ENCODE data around the gene TSC22D4. TPM values are rescaled to one million over a fixed set of nuclear protein-coding genes. Genes with fewer than 3 reads are reported as not detected.

TSC22D4 gene
- total RNA-seq, 2 experiments from 2014 or later: 34.6 to 36.5 TPM

DNA sequence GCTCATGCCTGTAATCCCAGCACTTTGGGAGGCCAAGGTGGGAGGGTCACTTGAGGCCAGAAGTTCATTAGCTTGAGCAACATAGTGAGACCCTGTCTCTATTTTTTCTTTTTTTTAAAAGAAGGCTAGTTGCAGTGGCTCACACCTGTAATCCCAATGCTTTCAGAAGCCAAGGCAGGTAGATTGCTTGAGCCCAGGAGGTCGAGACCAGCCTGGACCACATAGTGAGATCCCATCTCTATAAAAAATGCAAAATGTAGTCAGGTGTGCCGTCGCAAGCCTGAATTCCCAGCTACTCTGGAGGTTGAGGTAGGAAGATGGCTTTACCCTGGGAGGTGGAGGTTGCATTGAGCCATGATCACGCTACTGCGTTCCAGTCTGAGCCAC is 12.2 kb upstream of the TSC22D4 start:
- H3K27me3 ChIP-seq (ENCODE audit: control insufficient read depth in 1 of 2, insufficient read depth in 2 of 2, low read length in 2 of 2): no peaks in the 10 kb centered on the region
- H3K27ac ChIP-seq (ENCODE audit: low read depth in 1 of 2, low read length in 2 of 2): no peak overlapping the region
- Mint-ChIP-seq H3K4me3 (no peak overlapping the region), H3K27ac (no peak overlapping the region), H3K27me3 (no peaks in the 10 kb centered on the region), H3K9me3 (no peaks in the 10 kb centered on the region), H3K4me1 (ENCODE audit: low read depth) (peaks cover 27% of the 10 kb centered on the region), H3K36me3 (ENCODE audit: low read depth) (no peaks in the 10 kb centered on the region)
- ChIA-PET CTCF (no interaction called here), POLR2A (no interaction called here)
- TF ChIP-seq, protein P1, sequence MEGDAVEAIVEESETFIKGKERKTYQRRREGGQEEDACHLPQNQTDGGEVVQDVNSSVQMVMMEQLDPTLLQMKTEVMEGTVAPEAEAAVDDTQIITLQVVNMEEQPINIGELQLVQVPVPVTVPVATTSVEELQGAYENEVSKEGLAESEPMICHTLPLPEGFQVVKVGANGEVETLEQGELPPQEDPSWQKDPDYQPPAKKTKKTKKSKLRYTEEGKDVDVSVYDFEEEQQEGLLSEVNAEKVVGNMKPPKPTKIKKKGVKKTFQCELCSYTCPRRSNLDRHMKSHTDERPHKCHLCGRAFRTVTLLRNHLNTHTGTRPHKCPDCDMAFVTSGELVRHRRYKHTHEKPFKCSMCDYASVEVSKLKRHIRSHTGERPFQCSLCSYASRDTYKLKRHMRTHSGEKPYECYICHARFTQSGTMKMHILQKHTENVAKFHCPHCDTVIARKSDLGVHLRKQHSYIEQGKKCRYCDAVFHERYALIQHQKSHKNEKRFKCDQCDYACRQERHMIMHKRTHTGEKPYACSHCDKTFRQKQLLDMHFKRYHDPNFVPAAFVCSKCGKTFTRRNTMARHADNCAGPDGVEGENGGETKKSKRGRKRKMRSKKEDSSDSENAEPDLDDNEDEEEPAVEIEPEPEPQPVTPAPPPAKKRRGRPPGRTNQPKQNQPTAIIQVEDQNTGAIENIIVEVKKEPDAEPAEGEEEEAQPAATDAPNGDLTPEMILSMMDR (IDR thresholded peaks at IDR 0.05): no peak
- intact Hi-C loops (cut with DNase I, micrococcal nuclease): no loop called here
- ATAC-seq (ENCODE audit: poor library complexity) (no peak), DNase-seq (no peak)
- peaks cover 29% of the 10 kb centered on the region for H3K4me1 ChIP-seq (ENCODE audit: insufficient read depth, low read length)
- no peak overlapping the region for H3K4me3 ChIP-seq (ENCODE audit: low read length)
- H3K36me3 ChIP-seq (ENCODE audit: insufficient read depth, low read length): no peaks in the 10 kb centered on the region
- H3K9me3 ChIP-seq (ENCODE audit: control insufficient read depth in 1 of 2, insufficient read depth in 1 of 2, low read length in 2 of 2): no peaks in the 10 kb centered on the region

DNA sequence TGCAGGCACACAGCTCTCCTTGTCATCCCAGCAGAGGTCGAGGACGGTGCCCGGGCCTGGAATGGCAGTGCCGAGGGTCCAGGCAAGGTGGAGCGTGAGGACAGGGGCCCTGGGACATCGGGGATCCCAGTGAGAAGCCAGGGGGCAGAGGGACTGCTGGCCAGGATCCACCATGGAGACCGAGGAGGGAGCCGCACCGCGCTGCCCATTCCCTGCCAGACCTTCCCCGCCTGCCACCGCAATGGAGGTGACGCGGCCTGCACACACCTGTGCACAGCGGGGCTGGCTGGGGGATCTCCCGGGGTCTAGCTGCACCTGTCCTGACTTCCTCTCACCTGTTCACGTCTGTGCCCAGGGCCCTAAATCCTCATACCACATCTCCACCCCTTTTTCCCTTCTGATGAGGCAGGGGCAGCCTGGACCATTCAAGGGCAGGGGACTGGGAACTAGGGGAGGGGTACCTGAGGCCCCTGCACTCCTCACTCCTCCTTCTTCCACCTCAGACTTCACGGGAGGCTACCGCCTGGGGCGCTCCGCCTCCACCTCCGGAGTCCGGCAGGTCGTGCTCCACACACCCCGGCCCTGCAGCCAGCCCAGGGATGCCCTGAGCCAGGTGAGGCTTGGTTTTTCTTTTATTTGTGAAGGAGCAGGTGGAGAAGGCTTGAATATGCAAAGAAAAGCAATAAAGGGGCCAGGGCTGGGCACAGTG is 11.6 kb upstream of the TSC22D4 start:
- Mint-ChIP-seq H3K36me3 (ENCODE audit: low read depth) (no peaks in the 10 kb centered on the region), H3K9me3 (no peaks in the 10 kb centered on the region)
- POLR2A ChIA-PET: interaction anchor here (0.6 kb wide), 1 partner anchor 96 kb away, joined by 3 read pairs; the partner anchor contains the start of gene FBXO24

DNA sequence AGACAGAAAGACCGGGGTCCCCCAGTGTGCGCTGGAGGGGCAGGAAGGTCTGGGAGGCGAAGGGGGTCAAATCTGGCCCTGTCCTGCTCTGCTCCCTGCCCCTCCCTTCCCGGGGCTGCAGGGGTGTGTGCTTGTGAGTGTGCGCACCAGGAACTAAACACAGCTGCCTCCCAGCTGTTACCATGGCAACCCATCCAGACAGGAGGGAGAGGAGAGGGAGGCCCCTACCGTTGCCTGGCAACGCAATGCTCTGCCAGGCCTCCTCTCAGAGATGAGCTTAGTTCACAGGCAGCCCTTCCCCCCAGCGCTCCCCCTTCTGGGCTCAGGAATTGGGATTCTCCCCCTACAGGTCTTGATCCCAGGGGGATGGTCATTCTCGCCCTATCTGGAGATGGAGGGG is 10.8 kb upstream of the TSC22D4 start:
- Histone ChIP-seq H3K4me3 (ENCODE audit: low read length) (no peak overlapping the region), H3K4me1 (ENCODE audit: insufficient read depth, low read length) (peaks cover 29% of the 10 kb centered on the region), H3K27ac (ENCODE audit: low read depth in 1 of 2, low read length in 2 of 2) (no peak overlapping the region), H3K27me3 (ENCODE audit: control insufficient read depth in 1 of 2, insufficient read depth in 2 of 2, low read length in 2 of 2) (no peaks in the 10 kb centered on the region), H3K9me3 (ENCODE audit: control insufficient read depth in 1 of 2, insufficient read depth in 1 of 2, low read length in 2 of 2) (no peaks in the 10 kb centered on the region), H3K36me3 (ENCODE audit: insufficient read depth, low read length) (no peaks in the 10 kb centered on the region)
- ChIA-PET CTCF (interaction anchor here (1.2 kb wide), 1 partner anchor 70 kb away, joined by 3 read pairs; no protein-coding TSS in a partner anchor), POLR2A (interaction anchor here (0.6 kb wide), 1 partner anchor 96 kb away, joined by 3 read pairs; the partner anchor contains the start of gene FBXO24)
- peaks cover 27% of the 10 kb centered on the region for H3K4me1 Mint-ChIP-seq (ENCODE audit: low read depth)
- DNase-seq: peak in 8 of 14 experiments; percentile 23 to 83 (median 44)
- intact Hi-C loops (cut with DNase I, micrococcal nuclease): no loop called here
- H3K36me3 Mint-ChIP-seq (ENCODE audit: low read depth): no peaks in the 10 kb centered on the region
- ATAC-seq (ENCODE audit: poor library complexity): peak; percentile 37
- peak overlapping the region; percentile 33 for H3K27ac Mint-ChIP-seq
- H3K4me3 Mint-ChIP-seq: no peak overlapping the region
- H3K27me3 Mint-ChIP-seq: no peaks in the 10 kb centered on the region
- no peaks in the 10 kb centered on the region for H3K9me3 Mint-ChIP-seq
- TF ChIP-seq, protein P1 (IDR thresholded peaks at IDR 0.05): no peak

More for the DNA sequence above, 11.6 kb upstream of the TSC22D4 start:
- no peaks in the 10 kb centered on the region for H3K27me3 Mint-ChIP-seq
- no peak overlapping the region for H3K4me3 Mint-ChIP-seq
- Histone ChIP-seq H3K4me3 (ENCODE audit: low read length) (no peak overlapping the region), H3K27ac (ENCODE audit: low read depth in 1 of 2, low read length in 2 of 2) (no peak overlapping the region), H3K36me3 (ENCODE audit: insufficient read depth, low read length) (no peaks in the 10 kb centered on the region), H3K4me1 (ENCODE audit: insufficient read depth, low read length) (peaks cover 29% of the 10 kb centered on the region), H3K27me3 (ENCODE audit: control insufficient read depth in 1 of 2, insufficient read depth in 2 of 2, low read length in 2 of 2) (no peaks in the 10 kb centered on the region), H3K9me3 (ENCODE audit: control insufficient read depth in 1 of 2, insufficient read depth in 1 of 2, low read length in 2 of 2) (no peaks in the 10 kb centered on the region)
- DNase-seq (no peak), ATAC-seq (ENCODE audit: poor library complexity) (no peak)
- peak overlapping the region; percentile 33 for H3K27ac Mint-ChIP-seq
- intact Hi-C loops (cut with DNase I, micrococcal nuclease): no loop called here
- TF ChIP-seq, protein P1 (IDR thresholded peaks at IDR 0.05): no peak
- CTCF ChIA-PET: interaction anchor here (1.2 kb wide), 1 partner anchor 69 kb away, joined by 3 read pairs; no protein-coding TSS in a partner anchor
- peaks cover 27% of the 10 kb centered on the region for H3K4me1 Mint-ChIP-seq (ENCODE audit: low read depth)

Data from CD4-positive, alpha-beta T cell (primary cell).